Endometrial microvascular endothelial cells (primary cell): ENCODE measurements around the gene GHRHR. TPM values are rescaled to one million over a fixed set of nuclear protein-coding genes. Genes with fewer than 3 reads are reported as not detected.

Source experiments
- in situ Hi-C: cut with HindIII; loops from 2 replicates; pipeline ENCODE4 v1.10.0; 2017; ENCODE audit warnings: low sequenced_read_pairs, low pct_unique_long_range_greater_than_20kb; ENCODE audit errors: inconsistent ontology term
- total RNA-seq: library from RNA; depleted of rRNA; stranded (reverse); fragments of >200 nt; gene quantifications from one replicate; pipeline ENCODE4 v1.2.3, GENCODE V29; 2015; ENCODE audit errors: inconsistent ontology term

GHRHR gene
- total RNA-seq, 1 donor from 2014 or later = not detected

- in situ Hi-C loops = no loop called here
Measured at GRCh38 chr7:30950197-30950596, 13.6 kb upstream of the GHRHR start.

- in situ Hi-C loops = no loop called here
Measured at GRCh38 chr7:30954914-30955313, 8.8 kb upstream of the GHRHR start.

GRCh38 chr7:30956704-30957103, 7.0 kb upstream of the GHRHR start:
- in situ Hi-C loops = no loop called here

- in situ Hi-C loops = no loop called here
Measured at GRCh38 chr7:30965372-30965771, 1.6 kb downstream of the GHRHR start.

- in situ Hi-C loops = no loop called here
Measured at GRCh38 chr7:30965883-30966282, 2.1 kb downstream of the GHRHR start.

- in situ Hi-C loops = no loop called here
Measured at GRCh38 chr7:30968294-30968693, 4.5 kb downstream of the GHRHR start.

GRCh38 chr7:30968747-30969603, 5.2 kb downstream of the GHRHR start:
- in situ Hi-C loops = no loop called here

GRCh38 chr7:30969604-30969970, 5.8 kb downstream of the GHRHR start:
- in situ Hi-C loops = no loop called here

GRCh38 chr7:30970074-30970473, 6.3 kb downstream of the GHRHR start:
- in situ Hi-C loops = no loop called here

GRCh38 chr7:30970594-30971094, 6.9 kb downstream of the GHRHR start:
- in situ Hi-C loops = no loop called here

GRCh38 chr7:30971440-30971839, 7.7 kb downstream of the GHRHR start:
- in situ Hi-C loops = no loop called here

GRCh38 chr7:30971840-30972563, 8.2 kb downstream of the GHRHR start:
- in situ Hi-C loops = no loop called here

GRCh38 chr7:30973292-30973691, 9.5 kb downstream of the GHRHR start:
- in situ Hi-C loops = no loop called here

- in situ Hi-C loops = no loop called here
Measured at GRCh38 chr7:30973791-30974604, 10.2 kb downstream of the GHRHR start.

- in situ Hi-C loops = no loop called here
Measured at GRCh38 chr7:30974605-30975255, 11.0 kb downstream of the GHRHR start.

GRCh38 chr7:30975256-30975899, 11.6 kb downstream of the GHRHR start:
- in situ Hi-C loops = no loop called here

GRCh38 chr7:30976381-30976780, 12.6 kb downstream of the GHRHR start:
- in situ Hi-C loops = no loop called here

- in situ Hi-C loops = no loop called here
Measured at GRCh38 chr7:30977222-30977621, 13.5 kb downstream of the GHRHR start.
